RWPE1 (cell line): Measurements from ENCODE around the gene TP63.

Source experiments
- CTCF ChIA-PET: fragments of 350-600 bp; sonication (Branson Sonifier 250); formaldehyde crosslinking; extraction: SDS; loops from one replicate; lab custom pipeline; 2021; lab: Yijun Ruan, JAX
- POLR2A ChIA-PET: fragments of 400-600 bp; formaldehyde crosslinking; extraction: SDS; loops from one replicate; lab custom pipeline; 2020; ENCODE audit warnings: antibody characterized with exemption; ENCODE audit not compliant: low non-redundant PET; lab: Yijun Ruan, JAX
- DNase-seq: peaks from one replicate; pipeline ENCODE4 v3.0.0; 2012; ENCODE audit warnings: low spot score
- H3K27ac ChIP-seq: fragments of 450-650 bp; 2 replicates; pipeline ENCODE4 v1.5.1; 2017
- CTCF ChIP-seq: fragments of 450-650 bp; conservative IDR thresholded peaks from 2 replicates; pipeline ENCODE4 v1.5.1; 2017; ENCODE audit warnings: low read depth, mild to moderate bottlenecking

TP63 gene

GRCh38 chr3:189720736-189721417 is 89.7 kb downstream of the TP63 start:
- DNase-seq: no peak
- no peak for TF ChIP-seq CTCF
- ChIA-PET CTCF (interaction anchor here (0.7 kb wide), 1 partner anchor 377 kb away, joined by 7 read pairs; no protein-coding TSS in a partner anchor), POLR2A (interaction anchor here (0.7 kb wide), 1 partner anchor 15 kb away, joined by 4 read pairs; no protein-coding TSS in a partner anchor)
- no peak overlapping the region for H3K27ac ChIP-seq

- no peak for DNase-seq
- no peak overlapping the region for H3K27ac ChIP-seq
- ChIA-PET POLR2A (no interaction called here), CTCF (interaction anchor here (0.6 kb wide), 1 partner anchor 9 kb away, joined by 3 read pairs; no protein-coding TSS in a partner anchor)
- no peak for TF ChIP-seq CTCF
Measured at GRCh38 chr3:189721873-189722665, 90.9 kb downstream of the TP63 start.

- CTCF ChIA-PET: no interaction called here
- DNase-seq: no peak
- POLR2A ChIA-PET: no interaction called here
- H3K27ac ChIP-seq: no peak overlapping the region
- TF ChIP-seq CTCF: no peak
Measured at GRCh38 chr3:189724356-189724755, 93.2 kb downstream of the TP63 start.

GRCh38 chr3:189726277-189726676 is 95.1 kb downstream of the TP63 start:
- no peak for TF ChIP-seq CTCF
- POLR2A ChIA-PET: no interaction called here
- H3K27ac ChIP-seq: no peak overlapping the region
- peak; percentile 72 for DNase-seq
- CTCF ChIA-PET: no interaction called here

GRCh38 chr3:189727158-189727557 is 96.0 kb downstream of the TP63 start:
- CTCF ChIA-PET: no interaction called here
- no peak overlapping the region for H3K27ac ChIP-seq
- POLR2A ChIA-PET: no interaction called here
- TF ChIP-seq CTCF: no peak
- DNase-seq: no peak

GRCh38 chr3:189727898-189728297 is 96.7 kb downstream of the TP63 start:
- DNase-seq: no peak

More at GRCh38 chr3:189727898-189728297, 96.7 kb downstream of the TP63 start:
- POLR2A ChIA-PET: no interaction called here
- no peak overlapping the region for H3K27ac ChIP-seq
- no peak for TF ChIP-seq CTCF
- CTCF ChIA-PET: no interaction called here
